Activated CD8-positive, alpha-beta T cell treated with anti-CD3 and anti-CD28 coated beads for 36 hours (primary cell): ENCODE data around the gene ANXA2. TPM values are rescaled to one million over a fixed set of nuclear protein-coding genes. Genes with fewer than 3 reads are reported as not detected.

Experiments used
- ATAC-seq: fragments of 200-7000 bp; cut with Tn5 transposase; one replicate; pipeline ENCODE4 v1.10.0; 2021; ENCODE audit warnings: mild to moderate bottlenecking, moderate library complexity
- CTCF ChIA-PET: fragments of 350-600 bp; sonication (Branson Sonifier 250); formaldehyde crosslinking; loops from one replicate; lab custom pipeline; 2021; ENCODE audit warnings: antibody characterized with exemption; lab: Charles Lee
- POLR2A ChIA-PET: fragments of 350-600 bp; sonication (Branson Sonifier 250); formaldehyde crosslinking; loops from one replicate; lab custom pipeline; 2021; ENCODE audit warnings: antibody characterized with exemption; lab: Charles Lee
- DNase-seq: peaks from one replicate; pipeline ENCODE4 v3.0.0-alpha.2; 2020
- H3K27ac Mint-ChIP-seq: one replicate; pipeline ENCODE4 v1.8.0; 2021; ENCODE audit warnings: mild to moderate bottlenecking, mixed read lengths
- H3K27me3 Mint-ChIP-seq: one replicate; pipeline ENCODE4 v1.8.0; 2021; ENCODE audit warnings: mixed read lengths
- H3K36me3 Mint-ChIP-seq: one replicate; pipeline ENCODE4 v1.8.0; 2021; ENCODE audit warnings: low read depth, mixed read lengths
- H3K4me1 Mint-ChIP-seq: one replicate; pipeline ENCODE4 v1.8.0; 2021; ENCODE audit warnings: low read depth, mixed read lengths
- H3K4me3 Mint-ChIP-seq: one replicate; pipeline ENCODE4 v1.8.0; 2021; ENCODE audit warnings: mild to moderate bottlenecking, moderate library complexity, mixed read lengths
- H3K9me3 Mint-ChIP-seq: one replicate; pipeline ENCODE4 v1.8.0; 2021; ENCODE audit warnings: mixed read lengths
- CTCF ChIP-seq: fragments of 200-600 bp; IDR thresholded peaks from one replicate; pipeline ENCODE4 v1.8.0; 2022; ENCODE audit warnings: antibody characterized with exemption, mild to moderate bottlenecking
- intact Hi-C: fragments of 100-400 bp; cut with micrococcal nuclease; formaldehyde crosslinking; loops from one replicate; pipeline ENCODE4 v1.10.0; 2022
- total RNA-seq, 2 experiments: library from RNA; stranded (reverse); gene quantifications; one replicate each; pipeline ENCODE4 v1.2.3, GENCODE V29; 2021

Gene ANXA2
- total RNA-seq, 2 experiments from 2014 or later, result 57.9 to 60.2 TPM

- ATAC-seq, result no peak
- no peak overlapping the region for H3K4me3 Mint-ChIP-seq
- peaks cover 13% of the 10 kb centered on the region for H3K36me3 Mint-ChIP-seq
- DNase-seq, result no peak
- H3K9me3 Mint-ChIP-seq, result no peaks in the 10 kb centered on the region
- POLR2A ChIA-PET, result interaction anchor here (1.8 kb wide), 1 partner anchor 29 kb away, joined by 5 read pairs; no protein-coding TSS in a partner anchor
- CTCF ChIA-PET, result interaction anchor here (1.3 kb wide), 1 partner anchor 129 kb away, joined by 3 read pairs; no protein-coding TSS in a partner anchor
- intact Hi-C loops, result no loop called here
- no peak overlapping the region for H3K27ac Mint-ChIP-seq
- peaks cover 7% of the 10 kb centered on the region for H3K27me3 Mint-ChIP-seq
- no peak for TF ChIP-seq CTCF
- peaks cover 52% of the 10 kb centered on the region for H3K4me1 Mint-ChIP-seq
Observed at GRCh38 chr15:60391722-60392315, 6.0 kb downstream of the ANXA2 start.

GRCh38 chr15:60390871-60391501 is 6.8 kb downstream of the ANXA2 start:
- H3K36me3 Mint-ChIP-seq, result peaks cover 13% of the 10 kb centered on the region
- H3K4me3 Mint-ChIP-seq, result no peak overlapping the region
- peaks cover 6% of the 10 kb centered on the region for H3K27me3 Mint-ChIP-seq
- ChIA-PET POLR2A (no interaction called here), CTCF (interaction anchor here (1.3 kb wide), 1 partner anchor 129 kb away, joined by 3 read pairs; no protein-coding TSS in a partner anchor)
- intact Hi-C loops, result no loop called here
- no peaks in the 10 kb centered on the region for H3K9me3 Mint-ChIP-seq
- ATAC-seq, result no peak
- no peak overlapping the region for H3K27ac Mint-ChIP-seq
- peaks cover 46% of the 10 kb centered on the region for H3K4me1 Mint-ChIP-seq
- TF ChIP-seq CTCF, result no peak
- no peak for DNase-seq

- H3K27me3 Mint-ChIP-seq, result peaks cover 6% of the 10 kb centered on the region
- intact Hi-C loops, result no loop called here
- H3K4me1 Mint-ChIP-seq, result peaks cover 42% of the 10 kb centered on the region
- no peak for TF ChIP-seq CTCF
- POLR2A ChIA-PET, result interaction anchor here (1.5 kb wide), 1 partner anchor 30 kb away, joined by 4 read pairs; no protein-coding TSS in a partner anchor
- ATAC-seq (no peak), DNase-seq (no peak)
- peaks cover 10% of the 10 kb centered on the region for H3K36me3 Mint-ChIP-seq
- H3K4me3 Mint-ChIP-seq, result no peak overlapping the region
- no peaks in the 10 kb centered on the region for H3K9me3 Mint-ChIP-seq
- CTCF ChIA-PET, result interaction anchor here (1.3 kb wide), 1 partner anchor 130 kb away, joined by 3 read pairs; no protein-coding TSS in a partner anchor
- no peak overlapping the region for H3K27ac Mint-ChIP-seq
Observed at GRCh38 chr15:60390231-60390630, 7.6 kb downstream of the ANXA2 start.

- CTCF ChIA-PET, result no interaction called here
- DNase-seq, result peak; percentile 49
- peaks cover 42% of the 10 kb centered on the region for H3K4me1 Mint-ChIP-seq
Observed at GRCh38 chr15:60389261-60390077, 8.3 kb downstream of the ANXA2 start.

More at GRCh38 chr15:60389261-60390077, 8.3 kb downstream of the ANXA2 start:
- intact Hi-C loops, result no loop called here
- H3K4me3 Mint-ChIP-seq, result peak overlapping the region; percentile 2
- peaks cover 4% of the 10 kb centered on the region for H3K27me3 Mint-ChIP-seq
- ATAC-seq, result peak; percentile 90
- POLR2A ChIA-PET, result interaction anchor here (1.5 kb wide), 1 partner anchor 29 kb away, joined by 4 read pairs; no protein-coding TSS in a partner anchor
- H3K9me3 Mint-ChIP-seq, result no peaks in the 10 kb centered on the region
- TF ChIP-seq CTCF, result no peak
- peaks cover 5% of the 10 kb centered on the region for H3K36me3 Mint-ChIP-seq
- H3K27ac Mint-ChIP-seq, result peak overlapping the region; percentile 5
